Measurements from ENCODE around the gene PRR19. TPM values are rescaled to one million over a fixed set of nuclear protein-coding genes. Genes with fewer than 3 reads are reported as not detected.

PRR19 gene
- polyA plus RNA-seq, 3 donors = 0.35 to 0.51 (median 0.38) TPM

GRCh38 chr19:42344336-42344893 is 42.5 kb downstream of the PRR19 start:
- Mint-ChIP-seq H3K27me3 (ENCODE audit: low read depth in 3 of 3) (peaks cover 0 to 3% (median 0%) of the 10 kb centered on the region in 3 donors), H3K27ac (no peak overlapping the region), H3K9me3 (no peaks in the 10 kb centered on the region), H3K4me3 (no peak overlapping the region), H3K36me3 (peaks cover 13 to 18% of the 10 kb centered on the region in 2 donors), H3K4me1 (peaks cover 19% of the 10 kb centered on the region)
- Histone ChIP-seq H3K36me3 (replicated peaks in 1 of 2; ENCODE audit: control insufficient read depth in 1 of 2, insufficient read depth in 2 of 2, low read length in 2 of 2) (peaks cover 0 to 4% of the 10 kb centered on the region in 2 donors), H3K9ac (ENCODE audit: insufficient read depth, low read length, poor library complexity, severe bottlenecking) (no peak overlapping the region), H3K4me2 (replicated peaks; ENCODE audit: extremely low read depth, low read length, poor library complexity, severe bottlenecking) (no peak overlapping the region), H3K9me3 (replicated peaks in 1 of 2; ENCODE audit: control insufficient read depth in 1 of 2, insufficient read depth in 1 of 2, low read length in 2 of 2) (no peaks in the 10 kb centered on the region), H3K4me1 (ENCODE audit: control insufficient read depth in 1 of 2, insufficient read depth in 2 of 2, low read length in 2 of 2) (peaks cover 15 to 18% of the 10 kb centered on the region in 2 donors), H3K27me3 (ENCODE audit: control insufficient read depth in 2 of 2, insufficient read depth in 2 of 2, low read length in 2 of 2) (no peaks in the 10 kb centered on the region), H3K27ac (ENCODE audit: low read depth in 1 of 2, low read length in 2 of 2) (no peak overlapping the region), H2AFZ (ENCODE audit: insufficient read depth, low read depth, low read length, poor library complexity, severe bottlenecking) (no peak overlapping the region), H3K4me3 (replicated peaks in 1 of 3; ENCODE audit: low read depth in 2 of 3, low read length in 3 of 3) (no peak overlapping the region), H4K20me1 (ENCODE audit: insufficient read depth, low read length) (no peaks in the 10 kb centered on the region), H3K79me2 (ENCODE audit: insufficient read depth, low read length) (no peaks in the 10 kb centered on the region)
- TF ChIP-seq, protein P1, sequence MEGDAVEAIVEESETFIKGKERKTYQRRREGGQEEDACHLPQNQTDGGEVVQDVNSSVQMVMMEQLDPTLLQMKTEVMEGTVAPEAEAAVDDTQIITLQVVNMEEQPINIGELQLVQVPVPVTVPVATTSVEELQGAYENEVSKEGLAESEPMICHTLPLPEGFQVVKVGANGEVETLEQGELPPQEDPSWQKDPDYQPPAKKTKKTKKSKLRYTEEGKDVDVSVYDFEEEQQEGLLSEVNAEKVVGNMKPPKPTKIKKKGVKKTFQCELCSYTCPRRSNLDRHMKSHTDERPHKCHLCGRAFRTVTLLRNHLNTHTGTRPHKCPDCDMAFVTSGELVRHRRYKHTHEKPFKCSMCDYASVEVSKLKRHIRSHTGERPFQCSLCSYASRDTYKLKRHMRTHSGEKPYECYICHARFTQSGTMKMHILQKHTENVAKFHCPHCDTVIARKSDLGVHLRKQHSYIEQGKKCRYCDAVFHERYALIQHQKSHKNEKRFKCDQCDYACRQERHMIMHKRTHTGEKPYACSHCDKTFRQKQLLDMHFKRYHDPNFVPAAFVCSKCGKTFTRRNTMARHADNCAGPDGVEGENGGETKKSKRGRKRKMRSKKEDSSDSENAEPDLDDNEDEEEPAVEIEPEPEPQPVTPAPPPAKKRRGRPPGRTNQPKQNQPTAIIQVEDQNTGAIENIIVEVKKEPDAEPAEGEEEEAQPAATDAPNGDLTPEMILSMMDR (IDR thresholded peaks at IDR 0.05) = no peak
- WGBS (ENCODE audit: insufficient coverage) = 93% methylated on average over 10 of the region's 18 CpGs
- intact Hi-C loops (cut with micrococcal nuclease) = no loop called here
- DNase-seq = no peak

- Histone ChIP-seq H3K27ac (ENCODE audit: low read depth in 1 of 2, low read length in 2 of 2) (no peak overlapping the region), H3K9me3 (replicated peaks in 1 of 2; ENCODE audit: control insufficient read depth in 1 of 2, insufficient read depth in 1 of 2, low read length in 2 of 2) (no peaks in the 10 kb centered on the region), H3K27me3 (ENCODE audit: control insufficient read depth in 2 of 2, insufficient read depth in 2 of 2, low read length in 2 of 2) (no peaks in the 10 kb centered on the region), H3K36me3 (replicated peaks in 1 of 2; ENCODE audit: control insufficient read depth in 1 of 2, insufficient read depth in 2 of 2, low read length in 2 of 2) (peaks cover 0 to 4% of the 10 kb centered on the region in 2 donors), H3K4me1 (ENCODE audit: control insufficient read depth in 1 of 2, insufficient read depth in 2 of 2, low read length in 2 of 2) (peaks cover 15 to 18% of the 10 kb centered on the region in 2 donors), H4K20me1 (ENCODE audit: insufficient read depth, low read length) (no peaks in the 10 kb centered on the region), H3K9ac (ENCODE audit: insufficient read depth, low read length, poor library complexity, severe bottlenecking) (no peak overlapping the region), H3K79me2 (ENCODE audit: insufficient read depth, low read length) (no peaks in the 10 kb centered on the region), H3K4me3 (replicated peaks in 1 of 3; ENCODE audit: low read depth in 2 of 3, low read length in 3 of 3) (no peak overlapping the region), H3K4me2 (replicated peaks; ENCODE audit: extremely low read depth, low read length, poor library complexity, severe bottlenecking) (no peak overlapping the region), H2AFZ (ENCODE audit: insufficient read depth, low read depth, low read length, poor library complexity, severe bottlenecking) (no peak overlapping the region)
- H3K27me3 Mint-ChIP-seq (ENCODE audit: low read depth in 3 of 3) = peaks cover 0 to 3% (median 0%) of the 10 kb centered on the region in 3 donors
- no peak overlapping the region for H3K4me3 Mint-ChIP-seq
- H3K36me3 Mint-ChIP-seq = peaks cover 13 to 18% of the 10 kb centered on the region in 2 donors
- H3K27ac Mint-ChIP-seq = peak overlapping the region in 1 of 7 donors; percentile 28
- WGBS (ENCODE audit: insufficient coverage) = 75% methylated on average over 2 of the region's 6 CpGs
- no peaks in the 10 kb centered on the region for H3K9me3 Mint-ChIP-seq
- intact Hi-C loops (cut with micrococcal nuclease) = loop anchor here in 1 of 2 donors (5.0 kb wide), 1 partner anchor 42 kb away; no protein-coding TSS in a partner anchor
- DNase-seq = no peak
- TF ChIP-seq, protein P1 (IDR thresholded peaks at IDR 0.05) = no peak
- H3K4me1 Mint-ChIP-seq = peaks cover 19% of the 10 kb centered on the region
These were observed 43.4 kb downstream of the PRR19 start for GRCh38 chr19:42345191-42345812.
